Retinal pigment epithelial cell (primary cell): ENCODE data around the gene RUNX2.

Experiments
- DNase-seq: peaks from one replicate; pipeline ENCODE4 v3.0.0-alpha.2; 2010; ENCODE audit warnings: low read depth
- H3K4me3 ChIP-seq: 2 replicates; pipeline ENCODE4 v1.5.1; 2011; ENCODE audit warnings: mild to moderate bottlenecking, low read length, control low read depth, moderate library complexity
- CTCF ChIP-seq: conservative IDR thresholded peaks from 2 replicates; pipeline ENCODE4 v1.5.1; 2011; ENCODE audit warnings: low read depth, low read length, control low read depth, inconsistent platforms

Gene RUNX2

GRCh38 chr6:45562171-45562570, 234.0 kb downstream of the RUNX2 start:
- H3K4me3 ChIP-seq: no peak overlapping the region
- no peak for DNase-seq
- no peak for TF ChIP-seq CTCF

- DNase-seq: no peak
- no peak overlapping the region for H3K4me3 ChIP-seq
- no peak for TF ChIP-seq CTCF
These were observed 234.9 kb downstream of the RUNX2 start for GRCh38 chr6:45563041-45563440.

- no peak for DNase-seq
- no peak overlapping the region for H3K4me3 ChIP-seq
- TF ChIP-seq CTCF: no peak
These were observed 235.7 kb downstream of the RUNX2 start for GRCh38 chr6:45563844-45564243.

- no peak overlapping the region for H3K4me3 ChIP-seq
- TF ChIP-seq CTCF: no peak
- peak; percentile 98 for DNase-seq
These were observed 238.8 kb downstream of the RUNX2 start for GRCh38 chr6:45566882-45567281.

DNA sequence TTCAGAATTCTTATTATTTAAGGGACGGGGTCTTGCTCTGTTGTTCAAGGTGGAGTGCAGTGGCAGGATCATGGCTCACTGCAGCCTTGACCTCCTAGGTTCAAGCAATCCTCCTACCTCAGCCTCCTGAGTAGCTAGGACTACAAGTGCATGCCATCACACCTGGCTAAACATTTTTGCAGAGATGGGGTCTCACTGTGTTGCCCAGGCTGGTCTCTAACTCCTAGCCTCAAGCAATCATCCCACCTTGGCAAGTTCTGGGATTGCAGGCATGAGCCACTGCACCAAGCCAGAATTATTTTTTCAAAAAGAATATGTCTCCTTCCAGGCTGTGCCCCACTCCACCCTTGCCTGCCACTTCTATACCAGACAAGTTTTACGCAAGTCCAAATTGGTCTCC, 239.7 kb downstream of the RUNX2 start:
- no peak for TF ChIP-seq CTCF
- no peak overlapping the region for H3K4me3 ChIP-seq
- no peak for DNase-seq

DNA sequence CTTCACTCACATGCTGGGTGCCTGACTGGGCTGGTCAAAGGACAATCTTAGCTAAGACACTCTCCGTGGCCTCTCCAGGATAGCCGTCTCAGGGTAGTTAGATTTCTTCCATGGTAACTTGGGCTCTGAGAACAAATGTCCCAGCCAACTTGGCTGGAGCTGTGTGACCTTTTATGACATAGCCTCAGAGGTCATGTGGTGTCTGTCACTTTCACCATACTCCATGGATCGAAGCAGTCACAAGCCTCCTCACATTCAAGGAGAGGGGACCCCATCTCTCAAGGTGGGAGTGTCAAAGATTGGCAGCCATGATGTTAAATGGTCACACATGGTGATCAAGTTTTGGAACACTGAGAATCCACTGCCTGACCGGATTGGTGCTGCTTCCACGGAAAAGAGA, 240.5 kb downstream of the RUNX2 start:
- no peak for DNase-seq
- TF ChIP-seq CTCF: no peak

GRCh38 chr6:45569210-45569945, 241.2 kb downstream of the RUNX2 start:
- DNase-seq: peak; percentile 96
- no peak for TF ChIP-seq CTCF
- no peak overlapping the region for H3K4me3 ChIP-seq

More for the DNA sequence above, 240.5 kb downstream of the RUNX2 start:
- H3K4me3 ChIP-seq: no peak overlapping the region
